ENCODE results near the gene SLC6A13. TPM values are rescaled to one million over a fixed set of nuclear protein-coding genes. Genes with fewer than 3 reads are reported as not detected.

SLC6A13 gene
- polyA plus RNA-seq, 1 donor (not counting 4 experiments of a cell fraction or from before 2014, with no cell fraction given), result 0.33 TPM

DNA sequence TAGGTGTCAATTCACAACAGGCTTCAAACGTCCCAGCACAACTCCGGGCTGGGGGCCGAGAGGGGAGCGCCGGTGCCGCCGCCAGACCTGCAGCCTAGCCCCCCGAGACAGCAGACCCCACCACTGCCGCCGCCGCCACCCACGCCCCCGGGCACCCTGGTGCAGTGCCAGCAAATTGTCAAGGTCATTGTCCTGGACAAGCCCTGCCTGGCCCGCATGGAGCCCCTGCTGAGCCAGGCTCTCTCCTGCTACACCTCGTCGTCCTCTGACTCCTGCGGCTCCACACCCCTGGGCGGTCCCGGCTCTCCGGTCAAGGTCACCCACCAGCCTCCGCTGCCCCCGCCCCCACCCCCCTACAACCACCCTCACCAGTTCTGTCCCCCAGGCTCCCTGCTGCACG lies 88.0 kb downstream of the SLC6A13 start:
- DNase-seq (ENCODE audit: low read depth, low spot score) (no peak), FAIRE-seq (no peak)
- H3K27ac ChIP-seq (ENCODE audit: control insufficient read depth, insufficient read depth, low read length), result no peak overlapping the region
- H3K4me1 ChIP-seq (ENCODE audit: control insufficient read depth, extremely low read depth, insufficient read depth, low read length), result peaks cover 6% of the 10 kb centered on the region
- dilution Hi-C loops (cut with MboI; ENCODE audit: extremely low pct_ligation_motif_present, low sequenced_read_pairs), result no loop called here
- H3K4me3 ChIP-seq (ENCODE audit: control insufficient read depth in 2 of 3, extremely low read depth in 1 of 3, insufficient read depth in 2 of 3, low read depth in 1 of 3, low read length in 3 of 3), result no peak overlapping the region
- no peaks in the 10 kb centered on the region for H3K9me3 ChIP-seq (ENCODE audit: control insufficient read depth, low read depth, low read length)
- H3K9ac ChIP-seq (ENCODE audit: control insufficient read depth, extremely low read depth, insufficient read depth, low read length), result no peak overlapping the region
- no peaks in the 10 kb centered on the region for H4K20me1 ChIP-seq (ENCODE audit: control insufficient read depth, extremely low read depth, insufficient read depth, low read length)
- no peak overlapping the region for H2AFZ ChIP-seq (ENCODE audit: control insufficient read depth, low read length)
- TF ChIP-seq, protein P1, sequence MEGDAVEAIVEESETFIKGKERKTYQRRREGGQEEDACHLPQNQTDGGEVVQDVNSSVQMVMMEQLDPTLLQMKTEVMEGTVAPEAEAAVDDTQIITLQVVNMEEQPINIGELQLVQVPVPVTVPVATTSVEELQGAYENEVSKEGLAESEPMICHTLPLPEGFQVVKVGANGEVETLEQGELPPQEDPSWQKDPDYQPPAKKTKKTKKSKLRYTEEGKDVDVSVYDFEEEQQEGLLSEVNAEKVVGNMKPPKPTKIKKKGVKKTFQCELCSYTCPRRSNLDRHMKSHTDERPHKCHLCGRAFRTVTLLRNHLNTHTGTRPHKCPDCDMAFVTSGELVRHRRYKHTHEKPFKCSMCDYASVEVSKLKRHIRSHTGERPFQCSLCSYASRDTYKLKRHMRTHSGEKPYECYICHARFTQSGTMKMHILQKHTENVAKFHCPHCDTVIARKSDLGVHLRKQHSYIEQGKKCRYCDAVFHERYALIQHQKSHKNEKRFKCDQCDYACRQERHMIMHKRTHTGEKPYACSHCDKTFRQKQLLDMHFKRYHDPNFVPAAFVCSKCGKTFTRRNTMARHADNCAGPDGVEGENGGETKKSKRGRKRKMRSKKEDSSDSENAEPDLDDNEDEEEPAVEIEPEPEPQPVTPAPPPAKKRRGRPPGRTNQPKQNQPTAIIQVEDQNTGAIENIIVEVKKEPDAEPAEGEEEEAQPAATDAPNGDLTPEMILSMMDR (optimal IDR thresholded peaks at IDR 0.05 in 1 of 3, IDR thresholded peaks at IDR 0.05 in 1 of 3, conservative IDR thresholded peaks at IDR 0.05 in 1 of 3; ENCODE audit: extremely low read depth in 1 of 3, insufficient read depth in 2 of 3, low read length in 3 of 3), result no peak
- TF ChIP-seq EZH2 (IDR thresholded peaks at IDR 0.05; ENCODE audit: low read length), result no peak
- no peaks in the 10 kb centered on the region for H3K9me1 ChIP-seq (ENCODE audit: control insufficient read depth, extremely low read depth, insufficient read depth, low read length)
- no peak overlapping the region for H3K4me2 ChIP-seq (ENCODE audit: control insufficient read depth, extremely low read depth, insufficient read depth, low read depth, low read length)
- no peaks in the 10 kb centered on the region for H3K79me2 ChIP-seq (ENCODE audit: control insufficient read depth, insufficient read depth, low read length)
- H3K36me3 ChIP-seq (ENCODE audit: control insufficient read depth in 2 of 2, extremely low read depth in 1 of 2, insufficient read depth in 2 of 2, low read length in 2 of 2), result no peaks in the 10 kb centered on the region
- peaks cover 22% of the 10 kb centered on the region for H3K27me3 ChIP-seq (ENCODE audit: control insufficient read depth, extremely low read depth, insufficient read depth, low read length)

DNA sequence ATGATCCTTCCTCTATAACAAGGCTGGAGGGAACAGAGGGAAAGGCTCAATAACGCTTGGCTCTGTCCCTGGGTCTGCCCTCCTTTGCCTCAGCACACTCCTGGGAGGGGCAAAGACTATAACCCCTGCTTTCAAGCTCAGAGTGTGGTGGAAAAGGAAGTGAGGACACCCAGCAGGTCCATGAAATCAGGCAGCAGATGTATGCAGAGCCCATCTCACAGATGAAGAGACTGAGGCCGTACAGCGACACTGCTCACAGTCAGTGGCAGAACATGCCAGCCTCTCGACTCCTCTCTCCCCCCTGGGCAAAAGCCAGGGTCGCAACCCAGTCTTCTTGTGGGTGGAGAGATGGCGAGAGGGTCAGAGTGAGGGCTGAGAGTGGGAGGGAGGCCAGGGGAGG lies 88.5 kb downstream of the SLC6A13 start:
- Histone ChIP-seq H3K4me2 (ENCODE audit: control insufficient read depth, extremely low read depth, insufficient read depth, low read depth, low read length) (no peak overlapping the region), H3K27ac (ENCODE audit: control insufficient read depth, insufficient read depth, low read length) (no peak overlapping the region), H2AFZ (ENCODE audit: control insufficient read depth, low read length) (no peak overlapping the region), H3K9me3 (ENCODE audit: control insufficient read depth, low read depth, low read length) (no peaks in the 10 kb centered on the region), H3K9ac (ENCODE audit: control insufficient read depth, extremely low read depth, insufficient read depth, low read length) (no peak overlapping the region), H3K9me1 (ENCODE audit: control insufficient read depth, extremely low read depth, insufficient read depth, low read length) (no peaks in the 10 kb centered on the region), H4K20me1 (ENCODE audit: control insufficient read depth, extremely low read depth, insufficient read depth, low read length) (no peaks in the 10 kb centered on the region), H3K27me3 (ENCODE audit: control insufficient read depth, extremely low read depth, insufficient read depth, low read length) (peaks cover 25% of the 10 kb centered on the region), H3K4me3 (ENCODE audit: control insufficient read depth in 2 of 3, extremely low read depth in 1 of 3, insufficient read depth in 2 of 3, low read depth in 1 of 3, low read length in 3 of 3) (no peak overlapping the region), H3K79me2 (ENCODE audit: control insufficient read depth, insufficient read depth, low read length) (no peaks in the 10 kb centered on the region), H3K4me1 (ENCODE audit: control insufficient read depth, extremely low read depth, insufficient read depth, low read length) (peaks cover 6% of the 10 kb centered on the region), H3K36me3 (ENCODE audit: control insufficient read depth in 2 of 2, extremely low read depth in 1 of 2, insufficient read depth in 2 of 2, low read length in 2 of 2) (no peaks in the 10 kb centered on the region)
- FAIRE-seq, result no peak
- DNase-seq (ENCODE audit: low read depth, low spot score), result no peak
- TF ChIP-seq, protein P1 (optimal IDR thresholded peaks at IDR 0.05 in 1 of 3, IDR thresholded peaks at IDR 0.05 in 1 of 3, conservative IDR thresholded peaks at IDR 0.05 in 1 of 3; ENCODE audit: extremely low read depth in 1 of 3, insufficient read depth in 2 of 3, low read length in 3 of 3), result no peak
- no peak for TF ChIP-seq EZH2 (IDR thresholded peaks at IDR 0.05; ENCODE audit: low read length)
- dilution Hi-C loops (cut with MboI; ENCODE audit: extremely low pct_ligation_motif_present, low sequenced_read_pairs), result no loop called here

Measured in keratinocyte (primary cell).